ENCODE data around the gene MCAM.

- no peak for TF ChIP-seq EZH2 (IDR thresholded peaks at IDR 0.05; ENCODE audit: low read length, unreplicated experiment)
- no peak for TF ChIP-seq CTCF (conservative IDR thresholded peaks at IDR 0.05; ENCODE audit: low read depth, low read length)
Measured at GRCh38 chr11:119322360-119322739, 5.4 kb upstream of the MCAM start.
